Calu3 (cell line): ENCODE measurements around the gene UROC1. TPM values are rescaled to one million over a fixed set of nuclear protein-coding genes. Genes with fewer than 3 reads are reported as not detected.

Experiments used
- BruUV-seq: library from RNA; stranded (reverse); fragments of 400-500 nt; replicated peaks from 2 replicates; lab custom pipeline; 2021; lab: Mats Ljungman, UMichigan
- CTCF ChIA-PET: fragments of 300-600 bp; sonication (Branson Sonifier 250); formaldehyde crosslinking; loops from one replicate; lab custom pipeline; 2022; ENCODE audit warnings: antibody characterized with exemption; lab: Charles Lee
- DNase-seq: peaks from one replicate; pipeline ENCODE4 v3.0.0; 2022
- H3K27ac Mint-ChIP-seq: one replicate; pipeline ENCODE4 v1.8.0; 2022; ENCODE audit warnings: mixed read lengths; ENCODE audit not compliant: unreplicated experiment
- H3K27me3 Mint-ChIP-seq: one replicate; pipeline ENCODE4 v1.8.0; 2022; ENCODE audit warnings: mixed read lengths; ENCODE audit not compliant: unreplicated experiment
- H3K36me3 Mint-ChIP-seq: one replicate; pipeline ENCODE4 v1.8.0; 2022; ENCODE audit warnings: mild to moderate bottlenecking, moderate library complexity, mixed read lengths; ENCODE audit not compliant: insufficient read depth, unreplicated experiment
- H3K4me1 Mint-ChIP-seq: one replicate; pipeline ENCODE4 v1.8.0; 2022; ENCODE audit warnings: mild to moderate bottlenecking, low read depth, mixed read lengths; ENCODE audit not compliant: unreplicated experiment
- H3K4me3 Mint-ChIP-seq: one replicate; pipeline ENCODE4 v1.8.0; 2022; ENCODE audit warnings: mild to moderate bottlenecking, low read depth, moderate library complexity, mixed read lengths; ENCODE audit not compliant: unreplicated experiment
- H3K9me3 Mint-ChIP-seq: one replicate; pipeline ENCODE4 v1.8.0; 2022; ENCODE audit warnings: low read depth, mixed read lengths; ENCODE audit not compliant: unreplicated experiment
- CTCF ChIP-seq: fragments of 200-600 bp; IDR thresholded peaks from one replicate; pipeline ENCODE4 v1.8.0; 2022; ENCODE audit warnings: antibody characterized with exemption; ENCODE audit not compliant: unreplicated experiment
- intact Hi-C: fragments of 100-400 bp; cut with micrococcal nuclease; formaldehyde crosslinking; loops from one replicate; pipeline ENCODE4 v1.10.0; 2022; ENCODE audit not compliant: unreplicated experiment
- total RNA-seq: library from RNA; stranded (reverse); gene quantifications from 2 replicates; pipeline ENCODE4 v1.2.3, GENCODE V29; 2022

UROC1 gene
- total RNA-seq, 1 experiment from 2014 or later: not detected

GRCh38 chr3:126450744-126451143, 66.8 kb downstream of the UROC1 start:
- BruUV-seq: no TSS peak
- intact Hi-C loops: no loop called here
- Mint-ChIP-seq H3K9me3 (no peaks in the 10 kb centered on the region), H3K36me3 (peaks cover 50% of the 10 kb centered on the region), H3K4me3 (no peak overlapping the region), H3K27me3 (no peaks in the 10 kb centered on the region), H3K4me1 (peaks cover 7% of the 10 kb centered on the region), H3K27ac (no peak overlapping the region)
- CTCF ChIA-PET: no interaction called here
- DNase-seq: no peak
- TF ChIP-seq CTCF: no peak

- Mint-ChIP-seq H3K9me3 (no peaks in the 10 kb centered on the region), H3K4me1 (peaks cover 10% of the 10 kb centered on the region), H3K27ac (no peak overlapping the region), H3K27me3 (no peaks in the 10 kb centered on the region), H3K4me3 (no peak overlapping the region), H3K36me3 (peaks cover 45% of the 10 kb centered on the region)
- TF ChIP-seq CTCF: no peak
- intact Hi-C loops: no loop called here
- no TSS peak for BruUV-seq
- CTCF ChIA-PET: no interaction called here
- no peak for DNase-seq
These were observed 67.4 kb downstream of the UROC1 start for GRCh38 chr3:126450219-126450618.

GRCh38 chr3:126449621-126450051, 67.9 kb downstream of the UROC1 start:
- Mint-ChIP-seq H3K27ac (no peak overlapping the region), H3K9me3 (no peaks in the 10 kb centered on the region), H3K4me1 (peaks cover 10% of the 10 kb centered on the region), H3K36me3 (peaks cover 42% of the 10 kb centered on the region), H3K27me3 (no peaks in the 10 kb centered on the region), H3K4me3 (no peak overlapping the region)
- no peak for TF ChIP-seq CTCF
- BruUV-seq: no TSS peak
- no peak for DNase-seq
- intact Hi-C loops: no loop called here
- CTCF ChIA-PET: no interaction called here

- TF ChIP-seq CTCF: no peak
- no TSS peak for BruUV-seq
- Mint-ChIP-seq H3K36me3 (peaks cover 42% of the 10 kb centered on the region), H3K9me3 (no peaks in the 10 kb centered on the region), H3K27ac (no peak overlapping the region), H3K4me3 (no peak overlapping the region), H3K27me3 (no peaks in the 10 kb centered on the region), H3K4me1 (peaks cover 10% of the 10 kb centered on the region)
- intact Hi-C loops: no loop called here
- no peak for DNase-seq
- CTCF ChIA-PET: no interaction called here
These were observed 68.7 kb downstream of the UROC1 start for GRCh38 chr3:126448893-126449180.
